GM23338 (cell line): ENCODE measurements around the gene TDP2.

Experiments
- CTCF ChIP-seq, 2 experiments: fragments of 200-600 bp in 1 of 2; sonication (generic) in 1 of 2; conservative IDR thresholded peaks; 2 replicates each; pipeline versions ENCODE4 v1.5.1 to v1.6.1; 2016 to 2017; ENCODE audit warnings: antibody characterized with exemption in 2 of 2, low read depth in 2 of 2, mild to moderate bottlenecking in 2 of 2, moderate library complexity in 1 of 2
- ETS1 ChIP-seq: IDR thresholded peaks from 2 replicates; pipeline ENCODE4 v1.6.1; 2016; ENCODE audit warnings: antibody characterized with exemption
- EZH2 ChIP-seq: fragments of 200-600 bp; sonication (generic); IDR thresholded peaks from one replicate; pipeline ENCODE4 v1.8.0; 2017; ENCODE audit warnings: antibody characterized with exemption, mild to moderate bottlenecking, low read depth; ENCODE audit not compliant: unreplicated experiment
- EZH2phosphoT487 ChIP-seq: fragments of 200-600 bp; sonication (generic); IDR thresholded peaks from one replicate; pipeline ENCODE4 v1.8.1; 2018; ENCODE audit warnings: antibody characterized with exemption; ENCODE audit not compliant: unreplicated experiment

GRCh38 chr6:24600903-24601302 lies 65.8 kb downstream of the TDP2 start:
- no peak for TF ChIP-seq ETS1
- peak; percentile 88 to 95 for TF ChIP-seq CTCF (conservative IDR thresholded peaks at IDR 0.05; ENCODE audit: low read depth in 2 of 2)
- no peak for TF ChIP-seq EZH2phosphoT487
- no peak for TF ChIP-seq EZH2
